AG08396 (cell line): Measurements from ENCODE around the gene PRM3.

Experiments used
- DNase-seq: peaks from one replicate; pipeline ENCODE4 v3.0.0; 2012; ENCODE audit warnings: low spot score, mixed read lengths

Gene PRM3

DNA sequence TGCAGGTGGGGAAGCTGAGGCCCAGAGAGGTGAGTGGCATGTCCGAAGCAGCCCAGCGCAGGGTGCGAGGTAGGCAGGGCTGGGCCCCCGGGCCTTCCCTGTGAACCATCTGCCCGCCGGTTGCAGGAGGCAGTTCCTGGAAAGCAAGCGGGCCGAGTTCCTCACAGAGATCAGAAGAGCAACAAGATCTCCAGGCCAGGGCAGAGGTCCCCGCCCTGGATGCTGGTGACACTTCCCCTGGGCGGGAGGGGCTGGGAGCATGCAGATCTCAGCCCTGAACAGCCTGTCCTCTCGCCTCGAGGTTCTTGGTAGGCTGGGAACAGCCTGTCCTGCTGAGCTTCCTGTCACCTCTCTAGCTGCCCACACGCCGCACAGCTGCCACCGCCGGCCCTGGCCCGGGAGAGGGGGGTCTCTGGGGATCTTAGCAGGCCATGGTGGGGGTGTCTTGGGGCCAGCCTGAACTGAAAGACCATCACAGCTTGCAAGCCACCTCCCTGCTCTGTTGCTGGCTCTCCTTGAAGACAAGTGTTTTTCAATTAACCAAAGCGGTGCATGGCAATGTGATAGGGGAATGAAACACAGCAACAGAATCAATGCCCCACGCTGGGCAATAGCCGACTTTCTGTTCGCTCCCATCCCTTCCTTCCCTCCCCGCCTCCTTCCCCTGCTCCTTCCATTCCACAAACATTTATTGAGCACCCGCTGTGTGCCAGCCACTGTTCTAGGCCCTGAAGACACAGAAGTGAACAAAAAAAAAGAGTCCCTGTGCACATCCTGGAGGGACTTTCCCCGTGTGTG is 49.1 kb downstream of the PRM3 start:
- no peak for DNase-seq
